Measurements from ENCODE around the gene RTN4R. TPM values are rescaled to one million over a fixed set of nuclear protein-coding genes. Genes with fewer than 3 reads are reported as not detected.

RTN4R gene
- total RNA-seq, 4 donors from 2014 or later: 1.8 to 2.2 TPM; not detected in 2

- TF ChIP-seq POLR2AphosphoS5 (IDR thresholded peaks at IDR 0.05): no peak
- no peak for TF ChIP-seq POLR2A (IDR thresholded peaks at IDR 0.05; ENCODE audit: low read depth)
- TF ChIP-seq CTCF (IDR thresholded peaks at IDR 0.05): no peak
- TF ChIP-seq EP300 (IDR thresholded peaks at IDR 0.05): no peak
- 87% methylated on average over 2 of the region's 4 CpGs for WGBS
- DNase-seq (ENCODE audit: extremely low spot score): no peak
- intact Hi-C loops (cut with DNase I): no loop called here
- Histone ChIP-seq H3K36me3 (no peaks in the 10 kb centered on the region), H3K27ac (replicated peaks in 1 of 4) (no peak overlapping the region), H3K4me3 (no peak overlapping the region), H3K4me1 (peaks cover 14 to 16% (median 15%) of the 10 kb centered on the region in 4 donors), H3K27me3 (no peaks in the 10 kb centered on the region), H3K9me3 (no peaks in the 10 kb centered on the region)
Measured at GRCh38 chr22:20215742-20216141, 52.4 kb downstream of the RTN4R start.

- TF ChIP-seq CTCF (IDR thresholded peaks at IDR 0.05) (no peak), POLR2A (IDR thresholded peaks at IDR 0.05; ENCODE audit: low read depth) (no peak), EP300 (IDR thresholded peaks at IDR 0.05) (no peak), POLR2AphosphoS5 (IDR thresholded peaks at IDR 0.05) (no peak)
- Histone ChIP-seq H3K27ac (replicated peaks in 1 of 4) (no peak overlapping the region), H3K4me3 (no peak overlapping the region), H3K4me1 (peaks cover 14 to 19% (median 17%) of the 10 kb centered on the region in 4 donors), H3K27me3 (no peaks in the 10 kb centered on the region), H3K9me3 (no peaks in the 10 kb centered on the region), H3K36me3 (no peaks in the 10 kb centered on the region)
- DNase-seq (ENCODE audit: extremely low spot score): no peak
- intact Hi-C loops (cut with DNase I): no loop called here
- 98% methylated on average over 5 of the region's 7 CpGs for WGBS
Measured at GRCh38 chr22:20214853-20215252, 53.3 kb downstream of the RTN4R start.

GRCh38 chr22:20213833-20214708 lies 54.0 kb downstream of the RTN4R start:
- WGBS: 85% methylated on average over 17 of the region's 33 CpGs
- Histone ChIP-seq H3K27me3 (no peaks in the 10 kb centered on the region), H3K4me3 (no peak overlapping the region), H3K4me1 (peaks cover 14 to 19% (median 17%) of the 10 kb centered on the region in 4 donors), H3K27ac (replicated peaks in 1 of 4) (no peak overlapping the region), H3K36me3 (no peaks in the 10 kb centered on the region), H3K9me3 (no peaks in the 10 kb centered on the region)
- no peak for TF ChIP-seq POLR2A (IDR thresholded peaks at IDR 0.05; ENCODE audit: low read depth)
- TF ChIP-seq POLR2AphosphoS5 (IDR thresholded peaks at IDR 0.05): no peak
- TF ChIP-seq CTCF (IDR thresholded peaks at IDR 0.05): no peak
- no peak for TF ChIP-seq EP300 (IDR thresholded peaks at IDR 0.05)
- no peak for DNase-seq (ENCODE audit: extremely low spot score)
- intact Hi-C loops (cut with DNase I): no loop called here

GRCh38 chr22:20212754-20213699 lies 55.1 kb downstream of the RTN4R start:
- H3K27me3 ChIP-seq: no peaks in the 10 kb centered on the region
- 66% methylated on average over 9 of the region's 27 CpGs for WGBS
- DNase-seq (ENCODE audit: extremely low spot score): no peak
- H3K27ac ChIP-seq (replicated peaks in 1 of 4): no peak overlapping the region
- TF ChIP-seq POLR2AphosphoS5 (IDR thresholded peaks at IDR 0.05) (no peak), CTCF (IDR thresholded peaks at IDR 0.05) (no peak), EP300 (IDR thresholded peaks at IDR 0.05) (no peak), POLR2A (IDR thresholded peaks at IDR 0.05; ENCODE audit: low read depth) (no peak)
- H3K36me3 ChIP-seq: no peaks in the 10 kb centered on the region
- no peaks in the 10 kb centered on the region for H3K9me3 ChIP-seq
- intact Hi-C loops (cut with DNase I): no loop called here
- H3K4me1 ChIP-seq: peaks cover 14 to 22% (median 17%) of the 10 kb centered on the region in 4 donors
- no peak overlapping the region for H3K4me3 ChIP-seq
